Natural killer cell (primary cell): ENCODE results near the gene LRP1-AS. TPM values are rescaled to one million over a fixed set of nuclear protein-coding genes. Genes with fewer than 3 reads are reported as not detected.

Experiments used
- ATAC-seq, 3 donors: fragments of 150-1000 bp in 2 of 3; fragments of 200-7000 bp in 1 of 3; cut with Tn5 transposase; 1 replicate in 1 of 3; 2 replicates in 2 of 3; pipeline ENCODE4 v1.10.0; 2021; ENCODE audit warnings: mild to moderate bottlenecking in 2 of 3, moderate library complexity in 2 of 3
- DNase-seq, 2 donors: peaks; one replicate each; pipeline versions ENCODE4 v3.0.0 to v3.0.0-alpha.2; 2013 to 2021; ENCODE audit warnings: mixed read lengths in 1 of 2
- H3K27ac ChIP-seq: one replicate; pipeline ENCODE4 v1.5.1; 2013; ENCODE audit warnings: mild to moderate bottlenecking, low read length
- H3K27me3 ChIP-seq: one replicate; pipeline ENCODE4 v1.6.1; 2013; ENCODE audit warnings: low read length; ENCODE audit not compliant: control insufficient read depth, insufficient read depth
- H3K36me3 ChIP-seq: one replicate; pipeline ENCODE4 v1.6.1; 2013; ENCODE audit warnings: low read length; ENCODE audit not compliant: control insufficient read depth, insufficient read depth
- H3K4me1 ChIP-seq: one replicate; pipeline ENCODE4 v1.6.1; 2013; ENCODE audit warnings: low read length; ENCODE audit not compliant: control insufficient read depth, insufficient read depth
- H3K4me3 ChIP-seq: one replicate; pipeline ENCODE4 v1.5.1; 2013; ENCODE audit warnings: low read length
- H3K9me3 ChIP-seq: one replicate; pipeline ENCODE4 v1.6.1; 2013; ENCODE audit warnings: low read length; ENCODE audit not compliant: control insufficient read depth, insufficient read depth
- H3K27ac Mint-ChIP-seq, 2 donors: one replicate each; pipeline ENCODE4 v1.8.0; 2022; ENCODE audit warnings: mild to moderate bottlenecking in 2 of 2, mixed read lengths in 2 of 2, moderate library complexity in 1 of 2
- H3K27me3 Mint-ChIP-seq, 2 donors: one replicate each; pipeline ENCODE4 v1.8.0; 2022; ENCODE audit warnings: low read depth in 2 of 2, mixed read lengths in 2 of 2
- H3K36me3 Mint-ChIP-seq: one replicate; pipeline ENCODE4 v1.8.0; 2022; ENCODE audit warnings: mixed read lengths
- H3K4me1 Mint-ChIP-seq, 2 donors: one replicate each; pipeline ENCODE4 v1.8.0; 2022; ENCODE audit warnings: mixed read lengths in 2 of 2
- H3K4me3 Mint-ChIP-seq: one replicate; pipeline ENCODE4 v1.8.0; 2022; ENCODE audit warnings: mild to moderate bottlenecking, moderate library complexity, mixed read lengths
- H3K9me3 Mint-ChIP-seq, 2 donors: one replicate each; pipeline ENCODE4 v1.8.0; 2022; ENCODE audit warnings: mixed read lengths in 2 of 2
- WGBS: methylation state at CpG from one replicate; pipeline ENCODE4 v1.1.7; 2013; ENCODE audit warnings: missing lambda C conversion rate; ENCODE audit not compliant: insufficient coverage; 5-methylcytosine and 5-hydroxymethylcytosine counted together
- intact Hi-C: fragments of 100-400 bp; cut with micrococcal nuclease; formaldehyde crosslinking; loops from one replicate; pipeline ENCODE4 v1.14.2; 2022
- total RNA-seq, 4 donors: library from RNA; stranded (reverse); fragments of 120-200 nt in 1 of 4; gene quantifications; one replicate each; pipeline versions ENCODE4 v1.2.3 to v1.2.4, GENCODE V29; 2013 to 2022
- TF ChIP-seq, protein P1 (sequence below): fragments of 200-600 bp; IDR thresholded peaks from one replicate; pipeline ENCODE4 v1.8.0; 2022; ENCODE audit warnings: antibody characterized with exemption

LRP1-AS gene
- total RNA-seq, 3 donors from 2014 or later (not counting 1 experiment from before 2014, with no cell fraction given) = not detected

- DNase-seq = no peak
- no peaks in the 10 kb centered on the region for H3K27me3 Mint-ChIP-seq
- WGBS = 77% methylated on average over 4 of the region's 4 CpGs
- no peaks in the 10 kb centered on the region for H3K36me3 Mint-ChIP-seq
- ATAC-seq = no peak
- H3K27me3 ChIP-seq = no peaks in the 10 kb centered on the region
- H3K4me3 ChIP-seq = no peak overlapping the region
- H3K27ac ChIP-seq = no peak overlapping the region
- H3K9me3 ChIP-seq = no peaks in the 10 kb centered on the region
- H3K4me1 ChIP-seq = peaks cover 45% of the 10 kb centered on the region
- no peaks in the 10 kb centered on the region for H3K9me3 Mint-ChIP-seq
- intact Hi-C loops = no loop called here
- no peak overlapping the region for H3K4me3 Mint-ChIP-seq
- H3K27ac Mint-ChIP-seq = no peak overlapping the region
- TF ChIP-seq, protein P1, sequence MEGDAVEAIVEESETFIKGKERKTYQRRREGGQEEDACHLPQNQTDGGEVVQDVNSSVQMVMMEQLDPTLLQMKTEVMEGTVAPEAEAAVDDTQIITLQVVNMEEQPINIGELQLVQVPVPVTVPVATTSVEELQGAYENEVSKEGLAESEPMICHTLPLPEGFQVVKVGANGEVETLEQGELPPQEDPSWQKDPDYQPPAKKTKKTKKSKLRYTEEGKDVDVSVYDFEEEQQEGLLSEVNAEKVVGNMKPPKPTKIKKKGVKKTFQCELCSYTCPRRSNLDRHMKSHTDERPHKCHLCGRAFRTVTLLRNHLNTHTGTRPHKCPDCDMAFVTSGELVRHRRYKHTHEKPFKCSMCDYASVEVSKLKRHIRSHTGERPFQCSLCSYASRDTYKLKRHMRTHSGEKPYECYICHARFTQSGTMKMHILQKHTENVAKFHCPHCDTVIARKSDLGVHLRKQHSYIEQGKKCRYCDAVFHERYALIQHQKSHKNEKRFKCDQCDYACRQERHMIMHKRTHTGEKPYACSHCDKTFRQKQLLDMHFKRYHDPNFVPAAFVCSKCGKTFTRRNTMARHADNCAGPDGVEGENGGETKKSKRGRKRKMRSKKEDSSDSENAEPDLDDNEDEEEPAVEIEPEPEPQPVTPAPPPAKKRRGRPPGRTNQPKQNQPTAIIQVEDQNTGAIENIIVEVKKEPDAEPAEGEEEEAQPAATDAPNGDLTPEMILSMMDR = no peak
- H3K4me1 Mint-ChIP-seq = peaks cover 20 to 31% of the 10 kb centered on the region in 2 donors
- H3K36me3 ChIP-seq = no peaks in the 10 kb centered on the region
Observed at GRCh38 chr12:57159311-57159710, 11.9 kb upstream of the LRP1-AS start.

DNA sequence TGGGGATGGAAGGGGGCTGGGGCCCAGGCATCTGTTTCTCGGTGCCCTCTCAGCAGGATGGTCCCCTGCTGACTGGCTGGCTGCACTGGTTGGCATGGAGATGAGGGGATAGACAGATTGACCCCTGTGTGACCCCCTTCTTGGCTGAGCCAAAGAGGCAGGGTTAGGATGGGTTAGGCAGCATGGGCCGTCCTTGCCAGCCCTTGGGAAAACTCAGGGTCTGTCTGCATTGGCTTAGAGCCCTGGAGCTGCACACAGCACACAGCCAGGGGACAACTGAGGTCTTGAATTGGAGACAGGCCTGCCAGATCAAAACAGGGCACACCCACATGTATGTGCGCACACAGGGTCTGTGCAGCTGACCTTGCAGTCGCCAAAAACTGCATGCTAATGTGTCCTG, 11.2 kb upstream of the LRP1-AS start:
- Histone ChIP-seq H3K27ac (no peak overlapping the region), H3K36me3 (no peaks in the 10 kb centered on the region), H3K4me3 (no peak overlapping the region), H3K27me3 (no peaks in the 10 kb centered on the region), H3K4me1 (peaks cover 48% of the 10 kb centered on the region), H3K9me3 (no peaks in the 10 kb centered on the region)
- no peak for DNase-seq
- no peak overlapping the region for H3K4me3 Mint-ChIP-seq
- peaks cover 20 to 31% of the 10 kb centered on the region in 2 donors for H3K4me1 Mint-ChIP-seq
- no peaks in the 10 kb centered on the region for H3K36me3 Mint-ChIP-seq
- intact Hi-C loops = no loop called here
- ATAC-seq = no peak
- H3K9me3 Mint-ChIP-seq = no peaks in the 10 kb centered on the region
- WGBS = 90% methylated on average over 4 of the region's 4 CpGs
- H3K27me3 Mint-ChIP-seq = no peaks in the 10 kb centered on the region
- H3K27ac Mint-ChIP-seq = no peak overlapping the region
- TF ChIP-seq, protein P1 = no peak

DNA sequence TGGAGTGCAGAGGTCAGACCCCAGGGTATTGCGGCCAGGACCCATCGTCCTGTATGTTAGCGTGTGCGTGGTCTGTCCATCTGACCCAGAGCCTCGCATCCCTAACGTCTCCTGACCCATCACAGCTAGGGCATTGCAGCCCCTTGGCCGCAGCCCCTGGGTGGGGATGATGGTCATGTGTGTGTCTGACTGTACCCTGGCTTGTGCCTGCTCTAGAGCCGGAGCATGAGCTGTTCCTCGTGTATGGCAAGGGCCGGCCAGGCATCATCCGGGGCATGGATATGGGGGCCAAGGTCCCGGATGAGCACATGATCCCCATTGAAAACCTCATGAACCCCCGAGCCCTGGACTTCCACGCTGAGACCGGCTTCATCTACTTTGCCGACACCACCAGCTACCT, 10.8 kb upstream of the LRP1-AS start:
- intact Hi-C loops = no loop called here
- H3K27me3 ChIP-seq = no peaks in the 10 kb centered on the region
- DNase-seq = no peak
- no peaks in the 10 kb centered on the region for H3K9me3 ChIP-seq
- H3K4me3 Mint-ChIP-seq = peak overlapping the region; percentile 49
- H3K27ac Mint-ChIP-seq = no peak overlapping the region
- ATAC-seq = peak in 1 of 3 donors; percentile 9
- 85% methylated on average over 16 of the region's 16 CpGs for WGBS
- peaks cover 49% of the 10 kb centered on the region for H3K4me1 ChIP-seq
- no peak overlapping the region for H3K4me3 ChIP-seq
- peak overlapping the region; percentile 9 for H3K27ac ChIP-seq
- H3K36me3 ChIP-seq = no peaks in the 10 kb centered on the region
- TF ChIP-seq, protein P1 = no peak
- H3K36me3 Mint-ChIP-seq = no peaks in the 10 kb centered on the region
- no peaks in the 10 kb centered on the region for H3K27me3 Mint-ChIP-seq
- H3K9me3 Mint-ChIP-seq = no peaks in the 10 kb centered on the region
- H3K4me1 Mint-ChIP-seq = peaks cover 20 to 31% of the 10 kb centered on the region in 2 donors

GRCh38 chr12:57157588-57158173, 10.3 kb upstream of the LRP1-AS start:
- DNase-seq = peak in 1 of 2 donors; percentile 15
- H3K4me3 Mint-ChIP-seq = peak overlapping the region; percentile 49
- H3K4me3 ChIP-seq = no peak overlapping the region
- H3K27me3 Mint-ChIP-seq = no peaks in the 10 kb centered on the region
- H3K36me3 Mint-ChIP-seq = no peaks in the 10 kb centered on the region
- peak; percentile 68 to 74 (median 70) for ATAC-seq
- peaks cover 20 to 31% of the 10 kb centered on the region in 2 donors for H3K4me1 Mint-ChIP-seq
- no peaks in the 10 kb centered on the region for H3K27me3 ChIP-seq
- no peaks in the 10 kb centered on the region for H3K36me3 ChIP-seq
- peaks cover 51% of the 10 kb centered on the region for H3K4me1 ChIP-seq
- no peaks in the 10 kb centered on the region for H3K9me3 ChIP-seq
- intact Hi-C loops = no loop called here
- H3K9me3 Mint-ChIP-seq = no peaks in the 10 kb centered on the region
- TF ChIP-seq, protein P1 = no peak
- peak overlapping the region in 1 of 2 donors; percentile 13 for H3K27ac Mint-ChIP-seq
- peak overlapping the region; percentile 9 for H3K27ac ChIP-seq
- 61% methylated on average over 5 of the region's 5 CpGs for WGBS
